GM15510 (cell line): ENCODE data around the gene CNFN.

ENCODE experiments used
- POLR2A ChIP-seq: IDR thresholded peaks from 3 replicates; pipeline ENCODE4 v1.6.1; 2011; ENCODE audit warnings: borderline replicate concordance; ENCODE audit not compliant: insufficient read length; ENCODE audit errors: extremely low read depth

CNFN gene

DNA sequence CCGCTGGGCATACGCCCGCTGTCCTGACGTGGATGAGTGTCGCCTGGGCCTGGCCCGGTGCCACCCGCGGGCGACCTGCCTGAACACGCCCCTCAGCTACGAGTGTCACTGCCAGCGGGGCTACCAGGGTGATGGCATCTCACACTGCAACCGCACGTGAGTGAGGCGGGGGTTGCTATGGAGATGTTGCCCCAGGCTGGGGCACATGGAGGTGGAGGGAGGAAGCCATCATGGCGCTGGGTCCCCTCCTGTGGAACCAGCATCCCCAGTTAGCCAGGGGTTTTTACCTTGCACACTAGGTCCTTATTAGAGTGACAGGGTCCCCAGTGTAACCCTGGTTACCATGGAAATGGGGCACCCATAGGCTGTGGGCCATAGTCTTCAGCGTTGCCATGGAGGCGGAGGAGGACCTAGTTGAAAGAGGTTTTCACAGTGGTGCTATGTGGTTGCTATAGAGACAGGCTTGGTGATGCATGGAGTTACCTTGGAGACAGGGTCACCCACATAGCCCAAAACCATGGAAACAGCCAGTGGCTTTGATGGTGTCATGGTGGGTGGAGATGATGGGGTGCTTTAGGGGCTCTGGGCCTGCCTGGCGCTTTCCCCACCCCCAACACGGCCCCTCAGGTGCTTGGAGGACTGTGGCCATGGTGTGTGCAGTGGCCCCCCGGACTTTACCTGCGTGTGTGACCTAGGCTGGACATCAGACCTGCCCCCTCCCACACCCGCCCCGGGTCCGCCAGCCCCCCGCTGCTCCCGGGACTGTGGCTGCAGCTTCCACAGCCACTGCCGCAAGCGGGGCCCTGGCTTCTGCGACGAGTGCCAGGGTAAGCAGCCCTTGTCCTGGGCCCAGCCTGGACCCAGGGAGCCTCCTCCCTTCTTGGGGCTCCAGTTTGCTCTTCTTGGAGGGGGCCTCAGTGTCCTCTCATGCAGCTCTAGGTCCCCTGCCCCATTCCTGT lies 37.5 kb downstream of the CNFN start:
- TF ChIP-seq POLR2A: no peak

DNA sequence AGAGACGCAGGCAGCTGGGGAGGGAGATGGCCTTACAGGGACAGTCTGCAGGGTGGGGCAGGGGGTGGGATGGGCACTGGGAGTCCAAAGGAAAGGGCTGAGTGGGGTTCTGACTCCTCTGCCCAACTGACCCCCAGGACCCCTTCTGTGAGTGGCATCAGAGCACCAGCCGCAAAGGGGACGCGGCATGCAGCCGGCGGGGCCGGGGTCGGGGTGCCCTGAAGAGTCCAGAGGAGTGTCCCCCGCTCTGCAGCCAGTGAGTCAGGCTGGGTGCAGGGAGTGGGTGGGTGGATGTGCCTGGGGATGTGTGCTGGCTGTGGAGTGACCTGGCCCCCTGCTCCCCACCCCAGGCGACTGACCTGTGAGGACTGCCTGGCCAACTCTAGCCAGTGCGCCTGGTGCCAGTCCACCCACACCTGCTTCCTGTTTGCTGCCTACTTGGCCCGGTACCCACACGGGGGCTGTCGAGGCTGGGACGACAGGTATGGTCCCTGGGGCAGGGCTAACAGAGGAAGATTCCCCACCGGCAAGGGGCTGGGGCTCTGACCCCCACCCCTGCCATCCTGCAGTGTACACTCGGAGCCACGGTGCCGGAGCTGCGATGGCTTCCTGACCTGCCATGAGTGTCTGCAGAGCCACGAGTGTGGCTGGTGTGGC lies 38.9 kb downstream of the CNFN start:
- TF ChIP-seq POLR2A: no peak

GRCh38 chr19:42350417-42350816 lies 39.7 kb downstream of the CNFN start:
- no peak for TF ChIP-seq POLR2A

DNA sequence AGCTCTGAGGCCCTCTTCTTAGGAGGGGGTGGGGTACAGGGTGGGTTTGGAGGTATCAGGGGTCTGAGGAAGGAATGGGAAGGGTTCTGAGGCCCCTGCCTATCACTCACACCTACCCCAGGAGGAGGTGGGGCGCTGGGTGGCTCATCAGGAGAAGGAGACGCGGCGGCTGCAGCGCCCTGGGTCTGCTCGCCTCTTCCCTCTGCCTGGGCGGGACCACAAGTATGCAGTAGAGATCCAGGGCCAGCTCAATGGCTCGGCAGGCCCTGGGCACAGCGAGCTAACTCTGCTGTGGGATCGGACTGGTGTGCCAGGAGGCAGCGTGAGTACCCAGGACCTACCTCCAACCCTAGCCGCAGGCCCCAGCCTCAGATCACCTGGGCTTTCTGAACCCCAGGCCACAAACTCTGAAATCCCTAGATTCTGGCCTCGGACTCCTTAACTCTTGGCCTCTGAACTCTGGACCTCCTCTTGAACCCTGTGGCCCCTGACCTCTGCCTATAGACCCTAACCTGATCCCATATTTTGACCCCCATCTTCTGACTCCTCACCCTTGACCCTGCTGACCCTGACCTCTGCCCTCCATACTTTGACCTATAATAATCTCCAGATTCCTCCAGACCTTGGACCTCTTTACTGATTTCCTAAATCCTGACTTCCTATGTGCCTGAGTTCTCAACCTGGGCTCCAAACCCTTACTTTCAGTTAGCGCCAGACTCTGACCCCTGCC lies 40.6 kb downstream of the CNFN start:
- TF ChIP-seq POLR2A: no peak

- TF ChIP-seq POLR2A: no peak
Measured at GRCh38 chr19:42348211-42348610, 41.9 kb downstream of the CNFN start.

DNA sequence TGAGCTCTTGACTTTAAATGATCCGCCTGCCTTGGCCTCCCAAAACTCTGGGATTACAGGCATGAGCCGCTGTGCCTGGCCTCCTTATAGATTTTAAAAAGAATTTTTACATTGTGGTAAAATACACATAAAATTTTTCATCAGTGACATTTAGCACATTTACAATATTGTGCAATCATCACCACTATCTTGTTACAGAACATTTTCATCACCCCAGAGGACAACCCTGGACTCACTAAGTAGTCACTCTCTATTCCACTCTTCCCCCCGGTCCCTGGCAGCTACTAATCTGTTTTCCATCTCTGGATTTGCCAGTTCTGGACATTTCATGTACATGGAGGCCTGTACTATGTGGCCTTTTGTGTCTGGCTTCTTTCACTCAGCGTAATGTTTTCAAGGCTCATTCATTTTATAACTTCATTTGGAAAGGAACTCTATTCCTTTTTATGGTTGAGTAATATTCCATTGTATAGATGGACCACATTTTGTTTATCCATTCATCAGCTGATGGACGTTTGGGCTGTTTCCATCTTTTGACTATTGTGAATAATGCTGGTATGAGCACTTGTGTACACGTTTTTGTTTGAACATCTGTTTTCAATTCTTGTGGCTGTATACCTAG lies 44.8 kb downstream of the CNFN start:
- no peak for TF ChIP-seq POLR2A

GRCh38 chr19:42344336-42344893 lies 45.7 kb downstream of the CNFN start:
- TF ChIP-seq POLR2A: no peak

- TF ChIP-seq POLR2A: no peak
Measured at GRCh38 chr19:42343344-42344110, 46.6 kb downstream of the CNFN start.
